ENCODE results near the gene BABAM1. TPM values are rescaled to one million over a fixed set of nuclear protein-coding genes. Genes with fewer than 3 reads are reported as not detected.

BABAM1 gene
- total RNA-seq, 2 experiments from 2014 or later: 111 to 113 TPM

GRCh38 chr19:17311455-17312188 is 44.4 kb downstream of the BABAM1 start:
- Mint-ChIP-seq H3K9me3 (no peaks in the 10 kb centered on the region), H3K4me3 (peak overlapping the region; percentile 13), H3K27me3 (no peaks in the 10 kb centered on the region), H3K27ac (peak overlapping the region; percentile 71), H3K4me1 (peaks cover 39% of the 10 kb centered on the region), H3K36me3 (ENCODE audit: low read depth) (peaks cover 17% of the 10 kb centered on the region)
- CTCF ChIA-PET: interaction anchor here (0.5 to 1.0 kb wide), 2 partner anchors 21 to 77 kb away, joined by 4 to 5 read pairs; no protein-coding TSS in a partner anchor
- no peak for DNase-seq
- POLR2A ChIA-PET: no interaction called here

GRCh38 chr19:17312189-17313113 is 45.2 kb downstream of the BABAM1 start:
- no peak for DNase-seq
- H3K4me3 Mint-ChIP-seq: no peak overlapping the region
- H3K4me1 Mint-ChIP-seq: peaks cover 40% of the 10 kb centered on the region
- H3K27ac Mint-ChIP-seq: no peak overlapping the region
- ChIA-PET POLR2A (no interaction called here), CTCF (interaction anchor here (0.6 to 1.2 kb wide), 3 partner anchors 15 to 30 kb away, joined by 3 to 4 read pairs (median 3); no protein-coding TSS in a partner anchor)
- no peaks in the 10 kb centered on the region for H3K9me3 Mint-ChIP-seq
- peaks cover 17% of the 10 kb centered on the region for H3K36me3 Mint-ChIP-seq (ENCODE audit: low read depth)
- no peaks in the 10 kb centered on the region for H3K27me3 Mint-ChIP-seq

- ChIA-PET POLR2A (no interaction called here), CTCF (interaction anchor here (1.1 to 1.2 kb wide), 2 partner anchors 13 to 18 kb away, joined by 3 read pairs; no protein-coding TSS in a partner anchor)
- Mint-ChIP-seq H3K4me1 (peaks cover 33% of the 10 kb centered on the region), H3K27ac (no peak overlapping the region), H3K9me3 (no peaks in the 10 kb centered on the region), H3K4me3 (no peak overlapping the region), H3K36me3 (ENCODE audit: low read depth) (peaks cover 15% of the 10 kb centered on the region), H3K27me3 (no peaks in the 10 kb centered on the region)
- no peak for DNase-seq
Measured at GRCh38 chr19:17314007-17314593, 46.9 kb downstream of the BABAM1 start.

GRCh38 chr19:17318966-17319365 is 51.7 kb downstream of the BABAM1 start:
- H3K9me3 Mint-ChIP-seq: no peaks in the 10 kb centered on the region
- CTCF ChIA-PET: interaction anchor here (1.1 kb wide), 1 partner anchor 12 kb away, joined by 3 read pairs; no protein-coding TSS in a partner anchor
- H3K4me1 Mint-ChIP-seq: peaks cover 16% of the 10 kb centered on the region
- no peaks in the 10 kb centered on the region for H3K27me3 Mint-ChIP-seq
- peaks cover 25% of the 10 kb centered on the region for H3K36me3 Mint-ChIP-seq (ENCODE audit: low read depth)
- no peak overlapping the region for H3K27ac Mint-ChIP-seq
- DNase-seq: no peak
- no peak overlapping the region for H3K4me3 Mint-ChIP-seq
- POLR2A ChIA-PET: no interaction called here

GRCh38 chr19:17319473-17320238 is 52.4 kb downstream of the BABAM1 start:
- peaks cover 16% of the 10 kb centered on the region for H3K4me1 Mint-ChIP-seq
- H3K4me3 Mint-ChIP-seq: no peak overlapping the region
- no peak overlapping the region for H3K27ac Mint-ChIP-seq
- H3K27me3 Mint-ChIP-seq: no peaks in the 10 kb centered on the region
- ChIA-PET CTCF (interaction anchor here (0.6 to 1.1 kb wide), 2 partner anchors 11 to 80 kb away, joined by 3 read pairs; no protein-coding TSS in a partner anchor), POLR2A (no interaction called here)
- no peaks in the 10 kb centered on the region for H3K9me3 Mint-ChIP-seq
- no peak for DNase-seq
- peaks cover 22% of the 10 kb centered on the region for H3K36me3 Mint-ChIP-seq (ENCODE audit: low read depth)

GRCh38 chr19:17320435-17320834 is 53.2 kb downstream of the BABAM1 start:
- DNase-seq: no peak
- CTCF ChIA-PET: interaction anchor here (1.1 to 1.9 kb wide), 2 partner anchors 11 to 15 kb away, joined by 3 to 6 read pairs; partner anchors contain the start of gene MRPL34
- Mint-ChIP-seq H3K27me3 (no peaks in the 10 kb centered on the region), H3K4me1 (peaks cover 16% of the 10 kb centered on the region), H3K9me3 (no peaks in the 10 kb centered on the region), H3K4me3 (no peak overlapping the region), H3K27ac (no peak overlapping the region), H3K36me3 (ENCODE audit: low read depth) (peaks cover 21% of the 10 kb centered on the region)
- POLR2A ChIA-PET: no interaction called here

- ChIA-PET CTCF (interaction anchor here (1.4 to 1.9 kb wide), 2 partner anchors 11 to 17 kb away, joined by 4 to 6 read pairs; partner anchors contain the start of gene MRPL34), POLR2A (no interaction called here)
- peaks cover 11% of the 10 kb centered on the region for H3K4me1 Mint-ChIP-seq
- no peak overlapping the region for H3K27ac Mint-ChIP-seq
- no peak for DNase-seq
- no peak overlapping the region for H3K4me3 Mint-ChIP-seq
- no peaks in the 10 kb centered on the region for H3K9me3 Mint-ChIP-seq
- H3K27me3 Mint-ChIP-seq: no peaks in the 10 kb centered on the region
- H3K36me3 Mint-ChIP-seq (ENCODE audit: low read depth): peaks cover 14% of the 10 kb centered on the region
Measured at GRCh38 chr19:17321655-17322489, 54.6 kb downstream of the BABAM1 start.

GRCh38 chr19:17322854-17323253 is 55.6 kb downstream of the BABAM1 start:
- Mint-ChIP-seq H3K4me1 (peaks cover 6% of the 10 kb centered on the region), H3K27ac (no peak overlapping the region), H3K9me3 (no peaks in the 10 kb centered on the region), H3K27me3 (no peaks in the 10 kb centered on the region), H3K4me3 (no peak overlapping the region), H3K36me3 (ENCODE audit: low read depth) (peaks cover 14% of the 10 kb centered on the region)
- DNase-seq: no peak
- ChIA-PET CTCF (no interaction called here), POLR2A (no interaction called here)

- Mint-ChIP-seq H3K4me1 (peaks cover 6% of the 10 kb centered on the region), H3K4me3 (no peak overlapping the region), H3K27me3 (no peaks in the 10 kb centered on the region), H3K27ac (no peak overlapping the region), H3K9me3 (no peaks in the 10 kb centered on the region), H3K36me3 (ENCODE audit: low read depth) (peaks cover 14% of the 10 kb centered on the region)
- CTCF ChIA-PET: interaction anchor here (0.7 to 1.6 kb wide), 3 partner anchors 8 to 18 kb away, joined by 3 to 5 read pairs (median 3); partner anchors contain the start of gene MRPL34
- POLR2A ChIA-PET: no interaction called here
- DNase-seq: no peak
Measured at GRCh38 chr19:17323300-17323963, 56.2 kb downstream of the BABAM1 start.

- Mint-ChIP-seq H3K9me3 (no peaks in the 10 kb centered on the region), H3K4me1 (peaks cover 6% of the 10 kb centered on the region), H3K27ac (no peak overlapping the region), H3K4me3 (no peak overlapping the region), H3K27me3 (no peaks in the 10 kb centered on the region), H3K36me3 (ENCODE audit: low read depth) (peaks cover 14% of the 10 kb centered on the region)
- ChIA-PET CTCF (interaction anchor here (0.7 to 1.6 kb wide), 3 partner anchors 9 to 19 kb away, joined by 3 to 5 read pairs (median 3); partner anchors contain the start of gene MRPL34), POLR2A (no interaction called here)
- no peak for DNase-seq
Measured at GRCh38 chr19:17323964-17324332, 56.7 kb downstream of the BABAM1 start.
